Stimulated activated CD8-positive, alpha-beta memory T cell treated with anti-CD3 and anti-CD28 coated beads, Interleukin-15, amount 100 ng/mL, for 24 hours (primary cell): ENCODE data around the gene WHRN.

ENCODE experiments used
- DNase-seq: peaks from one replicate; pipeline ENCODE4 v3.0.0-alpha.2; 2020; ENCODE audit warnings: low read depth

Gene WHRN

GRCh38 chr9:114446672-114447450, 58.4 kb downstream of the WHRN start:
- DNase-seq, result no peak

DNA sequence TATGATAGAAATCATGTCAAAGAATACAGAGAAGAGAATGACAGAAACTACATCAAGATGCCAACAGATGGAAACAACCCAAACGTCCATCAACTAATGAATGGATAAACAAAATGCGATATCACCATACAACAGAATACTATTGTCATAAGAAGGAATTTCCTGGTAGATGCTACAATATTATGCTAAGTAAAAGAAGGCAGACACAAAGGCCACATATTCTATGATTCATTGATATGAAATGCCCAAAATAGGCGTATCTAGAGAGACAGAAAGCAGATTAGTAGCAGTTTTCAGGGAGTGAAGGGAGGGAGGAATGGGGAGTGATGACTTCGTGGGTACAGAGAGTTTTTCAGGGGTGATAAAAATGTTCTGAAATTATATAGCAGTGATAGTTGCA, 59.2 kb downstream of the WHRN start:
- no peak for DNase-seq

GRCh38 chr9:114445616-114446015, 59.7 kb downstream of the WHRN start:
- no peak for DNase-seq

- DNase-seq, result no peak
These were observed 63.3 kb downstream of the WHRN start for GRCh38 chr9:114442022-114442421.

DNA sequence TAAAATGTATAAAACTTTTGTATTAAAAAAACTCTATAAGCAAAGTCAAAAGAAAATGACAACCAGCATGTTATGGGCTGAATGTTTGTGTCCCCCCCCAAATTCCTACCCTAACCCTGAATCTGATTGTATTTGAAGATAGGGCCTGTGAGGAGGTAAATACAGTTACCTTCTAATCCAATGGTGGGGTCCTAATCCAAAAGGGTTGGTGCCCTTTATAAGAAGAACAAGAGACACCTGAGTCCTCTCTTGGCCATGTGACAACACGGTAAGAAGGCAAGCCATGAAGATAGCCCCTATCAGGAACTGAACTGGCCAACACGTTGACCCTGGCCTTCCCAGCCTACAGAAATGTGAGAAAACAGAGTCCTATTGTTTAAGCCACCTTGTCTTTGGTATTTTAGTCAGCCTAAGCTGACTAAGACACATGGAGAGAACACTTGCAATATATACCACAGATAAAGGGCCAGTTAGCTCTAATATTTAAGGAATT, 67.8 kb downstream of the WHRN start:
- DNase-seq, result no peak

GRCh38 chr9:114434878-114435311, 70.4 kb downstream of the WHRN start:
- no peak for DNase-seq

- no peak for DNase-seq
These were observed 71.5 kb downstream of the WHRN start for GRCh38 chr9:114433720-114434255.

- DNase-seq, result no peak
These were observed 72.2 kb downstream of the WHRN start for GRCh38 chr9:114433086-114433485.

GRCh38 chr9:114432323-114433067, 72.8 kb downstream of the WHRN start:
- DNase-seq, result no peak

- DNase-seq, result no peak
These were observed 73.5 kb downstream of the WHRN start for GRCh38 chr9:114431770-114432169.

- no peak for DNase-seq
These were observed 74.3 kb downstream of the WHRN start for GRCh38 chr9:114431003-114431402.

GRCh38 chr9:114430457-114430856, 74.8 kb downstream of the WHRN start:
- DNase-seq, result no peak

- no peak for DNase-seq
These were observed 75.8 kb downstream of the WHRN start for GRCh38 chr9:114429488-114429887.

- no peak for DNase-seq
These were observed 76.8 kb downstream of the WHRN start for GRCh38 chr9:114428466-114428865.

DNA sequence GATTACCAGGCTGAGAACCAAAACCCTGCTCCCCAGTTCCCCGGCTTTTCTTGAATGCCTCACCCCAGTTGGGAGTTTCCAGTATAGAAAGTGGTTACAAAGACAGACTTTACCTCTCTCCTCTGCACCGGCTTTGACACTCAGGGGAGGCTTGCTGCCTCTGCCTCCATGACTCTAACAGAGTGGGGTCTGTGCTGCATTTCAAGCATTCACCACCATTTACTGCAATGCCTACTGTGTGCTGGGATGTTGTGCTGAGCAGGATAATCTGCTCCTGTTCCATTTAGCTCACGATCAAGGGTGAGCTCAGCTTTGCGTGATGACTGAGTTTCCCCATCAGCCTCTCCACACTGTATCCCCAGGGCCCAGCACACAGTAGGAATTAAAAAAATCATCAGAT, 77.6 kb downstream of the WHRN start:
- DNase-seq, result no peak

- DNase-seq, result no peak
These were observed 79.0 kb downstream of the WHRN start for GRCh38 chr9:114426046-114426948.

GRCh38 chr9:114425126-114425525, 80.1 kb downstream of the WHRN start:
- DNase-seq, result no peak

- DNase-seq, result no peak
These were observed 81.1 kb downstream of the WHRN start for GRCh38 chr9:114424126-114424525.

- no peak for DNase-seq
These were observed 82.1 kb downstream of the WHRN start for GRCh38 chr9:114423181-114423580.

DNA sequence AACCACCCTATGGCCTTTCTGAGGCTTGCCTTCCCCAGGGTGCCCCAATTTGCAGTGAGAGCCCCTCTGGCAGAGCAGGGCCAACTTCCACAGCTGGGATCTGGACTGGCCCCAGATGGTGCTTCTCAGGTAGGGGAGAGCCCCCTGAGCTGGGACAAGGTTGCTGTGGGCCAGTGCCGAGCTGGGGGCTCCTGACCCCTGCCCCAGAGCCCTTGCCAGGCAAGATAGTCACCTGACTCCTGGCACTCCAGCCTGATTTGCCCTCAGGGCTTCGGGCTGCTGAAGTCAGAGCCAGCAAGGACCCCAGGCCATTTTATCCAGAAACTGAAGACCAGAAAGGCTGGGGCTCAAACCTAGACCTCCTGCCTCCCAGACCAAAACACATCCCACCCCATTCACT, 84.1 kb downstream of the WHRN start:
- no peak for DNase-seq

DNA sequence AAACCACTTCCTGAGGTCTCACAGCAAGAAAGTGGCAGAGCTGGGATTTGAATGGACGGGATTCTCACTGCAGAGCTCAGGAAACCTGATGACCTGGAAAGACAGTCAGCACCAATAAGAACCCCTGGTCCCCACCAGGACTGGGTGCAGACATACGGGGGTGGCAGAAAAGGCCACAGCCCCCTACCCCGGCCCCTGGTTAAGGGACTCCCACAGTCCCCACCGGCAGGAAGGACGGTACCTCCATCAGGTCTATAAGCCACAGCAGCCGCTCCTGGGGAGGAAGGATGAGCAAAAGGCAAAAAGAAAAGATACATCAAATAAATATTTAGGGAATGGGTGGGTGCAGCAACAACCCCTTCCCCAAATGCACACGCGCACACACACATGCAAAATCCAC, 85.5 kb downstream of the WHRN start:
- DNase-seq, result no peak

- no peak for DNase-seq
These were observed 87.2 kb downstream of the WHRN start for GRCh38 chr9:114418053-114418452.
